Vagina (tissue), 2 donors: Measurements from ENCODE around the gene OMP. TPM values are rescaled to one million over a fixed set of nuclear protein-coding genes. Genes with fewer than 3 reads are reported as not detected.

Experiments
- DNase-seq, 2 donors: peaks; one replicate each; pipeline ENCODE4 v3.0.0-alpha.2; 2017; ENCODE audit errors: extremely low spot score in 2 of 2
- H3K27ac ChIP-seq: fragments of 200-600 bp; sonication (generic); one replicate; pipeline ENCODE4 v1.5.1; 2019
- H3K27me3 ChIP-seq: fragments of 200-600 bp; sonication (generic); one replicate; pipeline ENCODE4 v1.5.1; 2019
- H3K36me3 ChIP-seq, 2 donors: fragments of 200-600 bp; sonication (generic); one replicate each; pipeline ENCODE4 v1.5.1; 2017 to 2019
- H3K4me1 ChIP-seq: fragments of 200-600 bp; sonication (generic); one replicate; pipeline ENCODE4 v1.5.1; 2019
- H3K4me3 ChIP-seq, 2 donors: fragments of 200-600 bp; sonication (generic); 1 replicate in 1 of 2; 2 replicates in 1 of 2; pipeline ENCODE4 v1.5.1; 2016 to 2019
- H3K9me3 ChIP-seq: fragments of 200-600 bp; sonication (generic); one replicate; pipeline ENCODE4 v1.5.1; 2019
- POLR2A ChIP-seq, 2 donors: fragments of 450-650 bp; IDR thresholded peaks; one replicate each; pipeline ENCODE4 v1.6.1; 2017; ENCODE audit warnings: antibody characterized with exemption in 2 of 2, mild to moderate bottlenecking in 2 of 2, moderate library complexity in 2 of 2
- POLR2AphosphoS5 ChIP-seq, 2 donors: sonication (generic); formaldehyde crosslinking; IDR thresholded peaks; one replicate each; pipeline ENCODE4 v1.9.0; 2017; ENCODE audit warnings: antibody characterized with exemption in 2 of 2, mild to moderate bottlenecking in 2 of 2, low read depth in 1 of 2; ENCODE audit not compliant: insufficient read depth in 1 of 2
- intact Hi-C: fragments of 100-400 bp; cut with DNase I; formaldehyde crosslinking; loops from one replicate; pipeline ENCODE4 v1.15.1; 2023
- total RNA-seq: library from RNA; depleted of rRNA; stranded (reverse); fragments of >200 nt; gene quantifications from one replicate; pipeline ENCODE4 v1.2.3, GENCODE V29; 2016
- TF ChIP-seq, protein P1 (sequence below), 3 experiments: fragments of 450-650 bp in 2 of 3; fragments of 200-600 bp in 1 of 3; sonication (generic) in 1 of 3; IDR thresholded peaks; one replicate each; pipeline ENCODE4 v1.5.1; 2017 to 2019; ENCODE audit warnings: antibody characterized with exemption in 3 of 3, mild to moderate bottlenecking in 2 of 3, moderate library complexity in 2 of 3

Gene OMP
- total RNA-seq, 1 donor from 2014 or later: not detected

DNA sequence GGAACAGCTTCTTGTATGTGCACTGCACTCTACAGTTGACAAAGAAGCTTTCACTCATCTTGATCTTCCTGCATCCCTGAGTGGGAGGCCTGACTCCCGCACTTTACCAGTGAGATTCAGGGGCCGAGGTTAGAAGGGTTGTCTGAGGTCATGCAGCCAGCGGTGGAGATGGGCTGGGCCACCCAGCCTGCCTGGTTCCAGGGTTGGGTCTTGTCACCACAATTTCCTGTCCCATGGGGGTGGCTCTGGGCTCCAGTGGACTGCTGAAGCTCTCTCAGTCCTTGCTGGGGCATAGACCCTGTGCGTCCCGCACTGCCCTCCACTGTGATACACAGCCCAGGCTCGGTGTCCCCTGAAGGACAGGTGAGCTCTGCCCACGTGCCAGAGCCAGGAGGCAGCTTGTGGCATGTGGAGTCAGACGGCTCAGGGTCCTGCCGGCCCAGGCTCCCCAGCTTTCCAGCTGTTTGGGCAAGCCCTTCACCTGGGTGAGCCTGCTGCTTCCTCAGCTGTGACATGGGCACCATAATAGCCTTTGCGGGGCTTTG is 18.5 kb downstream of the OMP start:
- no peak overlapping the region for H3K27ac ChIP-seq
- no peak for TF ChIP-seq POLR2AphosphoS5 (IDR thresholded peaks at IDR 0.05; ENCODE audit: insufficient read depth in 1 of 2, low read depth in 1 of 2)
- TF ChIP-seq, protein P1, sequence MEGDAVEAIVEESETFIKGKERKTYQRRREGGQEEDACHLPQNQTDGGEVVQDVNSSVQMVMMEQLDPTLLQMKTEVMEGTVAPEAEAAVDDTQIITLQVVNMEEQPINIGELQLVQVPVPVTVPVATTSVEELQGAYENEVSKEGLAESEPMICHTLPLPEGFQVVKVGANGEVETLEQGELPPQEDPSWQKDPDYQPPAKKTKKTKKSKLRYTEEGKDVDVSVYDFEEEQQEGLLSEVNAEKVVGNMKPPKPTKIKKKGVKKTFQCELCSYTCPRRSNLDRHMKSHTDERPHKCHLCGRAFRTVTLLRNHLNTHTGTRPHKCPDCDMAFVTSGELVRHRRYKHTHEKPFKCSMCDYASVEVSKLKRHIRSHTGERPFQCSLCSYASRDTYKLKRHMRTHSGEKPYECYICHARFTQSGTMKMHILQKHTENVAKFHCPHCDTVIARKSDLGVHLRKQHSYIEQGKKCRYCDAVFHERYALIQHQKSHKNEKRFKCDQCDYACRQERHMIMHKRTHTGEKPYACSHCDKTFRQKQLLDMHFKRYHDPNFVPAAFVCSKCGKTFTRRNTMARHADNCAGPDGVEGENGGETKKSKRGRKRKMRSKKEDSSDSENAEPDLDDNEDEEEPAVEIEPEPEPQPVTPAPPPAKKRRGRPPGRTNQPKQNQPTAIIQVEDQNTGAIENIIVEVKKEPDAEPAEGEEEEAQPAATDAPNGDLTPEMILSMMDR (IDR thresholded peaks at IDR 0.05): no peak
- TF ChIP-seq POLR2A (IDR thresholded peaks at IDR 0.05): no peak
- H3K36me3 ChIP-seq: peaks cover 0 to 4% of the 10 kb centered on the region in 2 donors
- no peaks in the 10 kb centered on the region for H3K4me1 ChIP-seq
- intact Hi-C loops: loop anchor here (10.0 kb wide), 1 partner anchor 434 kb away; no protein-coding TSS in a partner anchor
- H3K9me3 ChIP-seq: no peaks in the 10 kb centered on the region
- no peaks in the 10 kb centered on the region for H3K27me3 ChIP-seq
- no peak for DNase-seq
- no peak overlapping the region for H3K4me3 ChIP-seq

DNA sequence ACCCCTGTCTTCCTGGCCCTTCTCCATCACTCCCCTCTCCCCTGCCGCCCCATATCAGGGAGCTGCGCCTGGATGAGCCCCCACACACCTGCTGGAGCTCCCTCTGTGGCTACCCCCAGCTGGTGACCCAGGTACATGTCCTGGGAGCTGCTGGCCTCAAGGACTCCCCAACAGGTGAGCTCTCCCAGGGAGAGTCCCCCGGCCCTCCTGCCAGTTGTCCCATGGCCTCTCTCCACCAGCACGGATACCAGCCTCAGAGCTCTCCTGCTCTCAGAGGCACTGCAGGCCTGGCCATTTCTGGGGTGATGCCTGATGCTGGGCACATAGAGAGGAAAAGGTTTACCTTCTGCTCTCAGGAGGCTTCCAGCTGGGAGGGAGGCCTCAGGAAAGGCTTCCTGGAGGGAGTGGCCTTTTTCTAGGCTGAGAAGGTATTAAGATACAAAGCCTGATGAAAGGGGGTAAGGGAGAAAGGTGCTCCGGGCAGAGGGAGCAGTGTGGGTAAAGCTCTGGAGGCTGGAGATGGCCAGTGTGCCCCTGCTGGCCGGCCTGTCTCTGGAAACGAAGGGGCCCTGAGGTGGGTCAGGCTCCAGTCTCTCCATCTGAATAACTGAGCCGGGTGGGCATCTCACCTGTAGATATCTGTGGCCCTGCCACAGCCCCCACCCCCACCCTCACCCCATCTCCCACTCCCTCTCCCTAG is 19.4 kb downstream of the OMP start:
- no peak for DNase-seq
- Histone ChIP-seq H3K27me3 (no peaks in the 10 kb centered on the region), H3K4me1 (peaks cover 5% of the 10 kb centered on the region), H3K27ac (no peak overlapping the region), H3K4me3 (no peak overlapping the region), H3K36me3 (peaks cover 0 to 4% of the 10 kb centered on the region in 2 donors), H3K9me3 (no peaks in the 10 kb centered on the region)
- intact Hi-C loops: loop anchor here (10.0 kb wide), 1 partner anchor 433 kb away; no protein-coding TSS in a partner anchor
- TF ChIP-seq POLR2A (IDR thresholded peaks at IDR 0.05): no peak
- TF ChIP-seq POLR2AphosphoS5 (IDR thresholded peaks at IDR 0.05; ENCODE audit: insufficient read depth in 1 of 2, low read depth in 1 of 2): no peak
- TF ChIP-seq, protein P1 (IDR thresholded peaks at IDR 0.05): no peak

DNA sequence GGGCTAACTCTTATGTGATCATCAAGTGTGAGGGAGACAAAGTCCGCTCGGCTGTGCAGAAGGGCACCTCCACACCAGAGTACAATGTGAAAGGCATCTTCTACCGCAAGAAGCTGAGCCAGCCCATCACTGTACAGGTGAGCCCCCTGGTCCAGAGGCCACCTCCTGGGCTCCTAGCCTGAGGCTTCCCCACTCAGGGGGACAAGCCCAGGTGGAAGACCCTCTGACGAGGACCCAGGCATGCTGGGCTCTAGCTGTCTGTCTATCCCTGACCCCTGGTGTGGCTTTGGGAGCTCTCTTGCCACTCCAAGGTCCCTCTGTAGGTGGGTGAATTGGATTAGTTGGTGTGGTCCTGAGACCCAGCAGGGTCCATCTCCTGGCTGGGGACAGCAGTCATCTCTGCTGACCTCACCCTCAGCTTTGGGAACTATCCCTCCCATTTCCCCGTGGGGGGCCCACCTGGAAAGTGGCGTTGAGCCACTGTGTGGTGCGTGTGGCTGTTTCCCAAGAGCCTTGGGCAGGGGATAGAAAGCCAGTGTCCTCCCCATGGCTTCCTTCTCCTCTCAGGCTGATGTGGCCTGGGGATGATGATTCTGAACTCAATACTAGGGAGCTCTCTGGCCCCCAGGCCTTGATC is 20.1 kb downstream of the OMP start:
- Histone ChIP-seq H3K27ac (no peak overlapping the region), H3K4me3 (no peak overlapping the region), H3K36me3 (peaks cover 0 to 4% of the 10 kb centered on the region in 2 donors), H3K4me1 (peaks cover 11% of the 10 kb centered on the region), H3K27me3 (no peaks in the 10 kb centered on the region), H3K9me3 (no peaks in the 10 kb centered on the region)
- intact Hi-C loops: loop anchor here (10.0 kb wide), 1 partner anchor 432 kb away; no protein-coding TSS in a partner anchor
- TF ChIP-seq, protein P1 (IDR thresholded peaks at IDR 0.05): no peak
- TF ChIP-seq POLR2A (IDR thresholded peaks at IDR 0.05) (no peak), POLR2AphosphoS5 (IDR thresholded peaks at IDR 0.05; ENCODE audit: insufficient read depth in 1 of 2, low read depth in 1 of 2) (no peak)
- no peak for DNase-seq

DNA sequence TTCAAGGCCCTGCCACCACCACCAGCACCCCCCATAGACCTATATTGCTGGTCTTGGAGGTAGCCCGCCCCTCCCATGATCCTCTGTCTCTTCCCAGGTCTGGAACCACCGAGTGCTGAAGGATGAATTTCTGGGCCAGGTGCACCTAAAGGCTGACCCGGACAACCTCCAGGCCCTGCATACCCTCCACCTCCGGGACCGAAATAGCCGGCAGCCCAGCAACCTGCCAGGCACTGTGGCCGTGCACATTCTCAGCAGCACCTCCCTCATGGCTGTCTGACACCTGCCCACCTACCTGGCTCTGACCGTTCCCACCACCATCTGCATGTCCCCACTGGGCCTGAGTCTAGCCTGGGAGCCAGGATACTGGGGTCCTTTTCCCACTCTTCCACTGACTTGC is 21.0 kb downstream of the OMP start:
- no peak for DNase-seq
- intact Hi-C loops: loop anchor here (10.0 kb wide), 1 partner anchor 431 kb away; no protein-coding TSS in a partner anchor
- H3K4me1 ChIP-seq: peaks cover 17% of the 10 kb centered on the region
- no peak for TF ChIP-seq POLR2AphosphoS5 (IDR thresholded peaks at IDR 0.05; ENCODE audit: insufficient read depth in 1 of 2, low read depth in 1 of 2)
- no peaks in the 10 kb centered on the region for H3K9me3 ChIP-seq
- H3K4me3 ChIP-seq: no peak overlapping the region
- H3K27me3 ChIP-seq: no peaks in the 10 kb centered on the region
- no peak overlapping the region for H3K27ac ChIP-seq
- peaks cover 0 to 4% of the 10 kb centered on the region in 2 donors for H3K36me3 ChIP-seq

DNA sequence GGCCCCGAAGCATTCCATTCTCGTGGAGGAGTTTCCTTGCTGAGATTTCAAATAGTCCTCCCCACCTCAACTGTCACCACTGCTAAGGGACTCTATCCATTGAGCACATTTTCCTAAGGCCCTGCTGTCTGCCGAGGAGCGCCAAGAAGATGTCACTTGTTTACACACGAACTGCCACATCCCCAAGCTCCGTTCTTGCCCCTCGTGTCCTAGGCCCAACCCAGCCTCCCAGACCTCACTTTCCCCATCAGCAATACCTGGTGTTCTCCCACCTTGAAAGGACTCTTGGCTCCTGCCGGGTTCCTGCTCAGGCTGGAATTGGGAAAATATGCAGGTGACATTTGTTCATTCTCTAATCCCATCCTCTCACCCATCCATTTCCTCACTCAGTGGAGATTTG is 21.4 kb downstream of the OMP start:
- Histone ChIP-seq H3K9me3 (no peaks in the 10 kb centered on the region), H3K27ac (no peak overlapping the region), H3K36me3 (peaks cover 0 to 3% of the 10 kb centered on the region in 2 donors), H3K4me3 (no peak overlapping the region), H3K27me3 (no peaks in the 10 kb centered on the region), H3K4me1 (peaks cover 17% of the 10 kb centered on the region)
- DNase-seq: no peak
- intact Hi-C loops: loop anchor here (10.0 kb wide), 1 partner anchor 431 kb away; no protein-coding TSS in a partner anchor
- TF ChIP-seq, protein P1 (IDR thresholded peaks at IDR 0.05): no peak
- TF ChIP-seq POLR2A (IDR thresholded peaks at IDR 0.05) (no peak), POLR2AphosphoS5 (IDR thresholded peaks at IDR 0.05; ENCODE audit: insufficient read depth in 1 of 2, low read depth in 1 of 2) (no peak)
